Measurements from ENCODE around the gene FGA.

FGA gene
- total RNA-seq = 0 reads per million in 4 experiments

DNA sequence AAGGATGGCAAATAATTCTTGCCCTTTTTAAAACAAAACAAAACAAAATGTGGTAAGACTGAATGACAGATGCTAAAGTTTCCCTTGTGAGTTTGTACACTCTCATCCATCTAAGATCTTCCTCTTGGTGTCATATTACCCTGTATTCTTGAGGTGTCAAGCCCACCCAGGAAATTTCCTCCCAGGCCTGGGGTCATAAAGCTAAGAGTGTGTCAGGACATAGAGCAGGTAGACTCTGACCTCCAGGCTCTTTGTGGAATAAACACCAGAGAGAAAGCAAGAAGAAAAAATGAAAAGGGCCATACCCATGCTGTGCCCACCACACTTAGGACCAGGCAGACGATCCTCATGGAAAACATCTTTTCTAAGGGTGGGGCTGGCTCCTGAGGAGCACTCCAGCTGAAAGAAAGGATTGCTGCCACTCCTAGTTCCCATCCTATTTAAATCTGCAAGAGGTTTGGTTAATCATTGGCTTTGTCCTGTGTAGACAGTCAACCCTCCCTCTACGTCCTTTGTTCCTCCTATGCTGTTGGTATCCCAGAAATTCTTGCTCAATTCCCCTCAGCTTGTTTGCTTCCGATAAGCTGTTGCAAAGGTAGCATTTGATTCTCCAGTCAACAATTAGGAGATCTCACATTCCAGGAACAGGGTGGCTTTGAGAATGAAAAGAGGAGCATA lies at the start of gene FGA:
Gene FGA (minus strand): TSS at position 414 of the 678 bp plus-strand sequence. CDS start 55 bp downstream, at position 359.
- no peak for DNase-seq

DNA sequence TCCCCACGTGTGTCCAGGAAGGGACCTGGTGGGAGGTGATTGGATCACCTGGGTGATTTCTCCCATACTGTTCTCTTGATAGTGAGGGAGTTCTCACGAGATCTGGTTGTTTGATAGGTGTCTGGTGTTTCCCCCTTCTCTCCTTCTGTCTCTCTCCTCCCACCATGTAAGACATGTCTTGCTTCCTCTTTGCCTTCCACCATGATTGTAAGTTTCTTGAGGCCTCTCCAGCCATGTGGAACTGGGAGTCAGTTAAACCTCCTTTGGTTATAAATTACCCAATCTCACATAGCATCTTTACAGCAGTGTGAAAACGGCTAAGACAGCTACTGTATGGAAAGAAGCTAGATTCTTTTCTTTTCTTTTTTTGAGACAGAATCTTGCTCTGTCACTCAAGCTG lies 43.5 kb upstream of the FGA start:
- no peak for DNase-seq

DNA sequence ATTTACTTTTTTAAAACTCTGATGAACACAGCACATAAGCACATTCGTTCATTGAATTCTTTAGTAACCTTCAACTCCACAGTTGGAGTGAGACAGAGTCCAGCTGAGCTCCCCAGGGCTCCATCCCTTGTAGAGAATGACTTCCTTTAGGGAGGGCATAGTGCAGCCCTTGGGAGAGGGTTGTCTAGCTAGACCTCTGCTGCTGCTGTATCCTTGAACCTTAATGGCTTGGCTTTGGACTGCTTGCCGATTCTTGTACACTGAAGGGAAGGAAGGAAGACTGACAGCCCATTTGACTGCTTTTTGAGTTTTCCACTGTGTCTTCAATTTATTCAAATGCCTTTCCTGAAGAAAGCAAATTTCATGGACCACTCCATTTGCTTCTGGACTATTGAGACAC lies 41.3 kb upstream of the FGA start:
- no peak for DNase-seq

DNA sequence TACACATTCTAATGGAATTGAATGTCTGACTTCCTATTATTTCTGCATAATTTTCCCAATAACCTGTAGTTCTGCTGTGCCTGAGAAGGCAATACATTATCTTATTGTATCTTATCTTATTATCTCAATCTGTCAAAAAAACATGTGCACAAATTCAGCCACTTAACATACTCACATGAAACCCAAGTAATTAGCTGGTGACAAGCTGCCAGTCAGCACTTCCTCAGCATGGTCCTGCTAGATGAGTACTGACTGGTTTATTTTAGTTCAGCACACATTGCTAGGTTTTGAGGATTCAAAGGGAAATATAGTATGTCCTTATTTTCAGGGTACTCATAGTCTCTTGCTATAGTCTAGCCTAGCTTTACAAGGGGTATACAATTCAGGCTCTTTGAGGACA lies 39.8 kb upstream of the FGA start:
- no peak for DNase-seq

DNA sequence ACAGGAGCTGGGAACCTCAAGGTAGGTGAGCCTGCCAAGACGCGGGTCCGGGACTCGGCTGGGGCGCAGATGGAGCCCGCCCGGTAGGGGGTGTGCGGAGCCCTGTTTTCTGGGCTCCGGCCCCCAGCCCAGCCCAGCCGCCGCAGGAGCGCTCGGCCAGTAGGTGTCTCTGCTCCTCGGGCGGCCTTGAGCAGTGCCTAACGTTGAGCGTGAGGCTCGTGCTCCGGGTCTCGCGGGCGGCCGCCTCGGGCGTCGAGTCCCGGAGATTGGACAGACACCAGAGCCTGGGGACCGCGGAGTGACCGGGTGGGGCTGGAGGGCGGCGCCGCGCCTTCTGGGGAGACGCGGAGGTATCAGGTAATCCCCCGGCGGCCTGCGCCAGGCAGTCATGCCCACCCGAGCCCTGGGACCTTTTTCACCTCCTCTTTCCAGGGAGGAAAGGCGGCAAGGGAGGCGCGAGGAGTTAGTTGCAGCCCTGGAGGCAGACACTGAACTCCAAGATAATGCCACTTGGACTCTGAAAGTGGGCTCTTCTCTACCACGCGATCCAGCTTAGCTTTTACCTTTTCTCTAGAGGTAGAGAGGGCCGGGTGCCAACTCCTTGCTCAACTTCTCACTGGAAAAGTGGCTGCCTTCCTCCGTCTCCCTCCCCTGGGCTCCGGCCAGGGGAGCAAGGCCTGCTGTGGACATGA lies 36.4 kb upstream of the FGA start:
- no peak for DNase-seq

DNA sequence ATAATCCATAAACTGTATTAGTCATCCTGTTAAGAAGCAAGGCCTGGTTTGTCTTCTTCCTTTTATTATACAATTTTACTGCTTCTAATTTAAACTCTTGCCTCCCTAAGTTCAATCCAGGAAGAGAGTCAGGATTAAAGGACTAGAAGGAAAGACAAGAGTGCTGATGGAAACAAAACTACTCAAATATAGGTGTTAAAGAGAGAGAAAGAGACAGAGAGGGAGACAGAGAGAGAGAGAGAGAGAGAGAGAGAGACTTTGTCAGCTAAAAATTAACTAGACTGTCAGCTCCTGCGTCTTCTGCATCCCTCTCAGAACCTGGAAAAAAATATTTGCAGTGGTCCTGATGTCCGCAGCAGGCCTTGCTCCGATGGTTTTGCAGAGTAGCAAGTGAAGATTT lies 35.4 kb upstream of the FGA start:
- DNase-seq = no peak

DNA sequence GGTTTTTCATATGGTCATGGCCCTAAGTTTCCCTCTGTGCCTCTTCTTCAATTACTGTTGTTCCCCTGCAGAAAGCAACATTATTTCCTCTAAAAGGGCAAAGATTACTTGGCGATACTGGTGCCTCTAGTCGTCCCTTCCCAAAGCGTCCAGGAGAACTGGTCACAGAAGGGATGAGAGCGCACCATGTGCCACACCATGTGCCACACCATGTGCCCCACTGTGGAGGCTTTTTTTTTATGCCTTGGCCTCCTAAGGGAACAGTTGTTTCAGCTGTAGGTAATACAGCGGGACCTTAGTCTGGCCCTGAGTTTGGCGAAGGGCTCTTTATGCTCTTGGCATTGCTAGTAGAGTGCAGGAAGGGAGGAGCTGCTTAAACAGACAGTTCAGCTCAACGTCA lies 33.5 kb upstream of the FGA start:
- DNase-seq = no peak

DNA sequence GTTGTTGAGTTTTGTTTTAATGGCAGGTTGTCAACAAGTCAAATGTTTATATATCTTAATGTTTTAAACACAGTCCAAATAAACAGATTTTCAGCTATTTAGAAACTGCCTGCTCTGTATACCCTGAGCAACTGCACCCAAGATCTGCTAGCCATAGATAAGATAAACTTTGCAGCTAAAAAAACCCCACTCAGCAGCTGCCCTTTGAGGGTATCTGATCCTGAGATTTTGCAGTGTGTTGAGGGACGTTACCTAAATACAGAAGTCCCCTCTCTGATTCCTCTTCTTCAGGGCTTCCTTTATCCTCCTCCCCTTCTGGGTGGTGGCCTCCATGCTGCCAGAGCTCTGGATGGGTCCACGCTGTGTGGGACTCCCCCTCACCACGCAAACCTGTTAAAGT lies 32.9 kb upstream of the FGA start:
- DNase-seq = no peak

DNA sequence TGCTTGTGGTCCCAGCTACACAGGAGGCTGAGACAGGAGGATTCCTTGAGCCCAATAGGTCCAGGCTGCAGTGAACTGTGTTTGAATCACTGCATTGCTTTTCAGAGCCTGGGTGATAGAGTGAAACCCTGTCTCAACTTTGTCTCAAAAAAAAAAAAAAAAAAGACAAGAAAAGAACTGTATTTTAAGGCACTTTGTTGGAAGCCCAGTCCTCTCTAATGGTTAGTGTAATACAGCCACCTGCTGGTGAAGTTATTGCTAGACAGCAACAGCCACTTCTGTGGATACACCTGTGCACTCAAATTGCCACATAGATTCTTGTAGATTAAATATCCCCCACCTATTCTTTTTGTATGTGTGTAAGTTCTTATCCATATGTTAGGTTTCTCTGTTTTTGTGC lies 32.1 kb upstream of the FGA start:
- DNase-seq = no peak

DNA sequence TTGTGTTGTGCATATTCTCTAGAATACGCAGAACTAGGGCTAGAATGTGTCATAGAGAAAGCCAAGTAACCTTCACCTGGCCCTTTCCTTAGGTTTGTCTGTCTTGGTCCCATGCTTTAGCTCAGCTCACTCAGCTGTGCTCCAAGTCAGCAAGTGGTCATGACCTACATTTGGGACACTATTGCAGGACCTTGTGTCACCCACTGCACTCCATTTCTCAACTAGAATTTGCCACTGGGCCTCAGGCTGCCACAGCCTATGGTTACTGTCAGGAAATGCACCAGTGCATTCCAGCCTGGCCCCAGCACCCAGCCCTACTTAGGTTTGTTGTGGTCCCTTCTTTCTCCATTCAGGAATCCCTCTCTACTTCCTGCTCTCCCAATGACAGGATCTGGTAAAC lies 29.6 kb upstream of the FGA start:
- DNase-seq = no peak

DNA sequence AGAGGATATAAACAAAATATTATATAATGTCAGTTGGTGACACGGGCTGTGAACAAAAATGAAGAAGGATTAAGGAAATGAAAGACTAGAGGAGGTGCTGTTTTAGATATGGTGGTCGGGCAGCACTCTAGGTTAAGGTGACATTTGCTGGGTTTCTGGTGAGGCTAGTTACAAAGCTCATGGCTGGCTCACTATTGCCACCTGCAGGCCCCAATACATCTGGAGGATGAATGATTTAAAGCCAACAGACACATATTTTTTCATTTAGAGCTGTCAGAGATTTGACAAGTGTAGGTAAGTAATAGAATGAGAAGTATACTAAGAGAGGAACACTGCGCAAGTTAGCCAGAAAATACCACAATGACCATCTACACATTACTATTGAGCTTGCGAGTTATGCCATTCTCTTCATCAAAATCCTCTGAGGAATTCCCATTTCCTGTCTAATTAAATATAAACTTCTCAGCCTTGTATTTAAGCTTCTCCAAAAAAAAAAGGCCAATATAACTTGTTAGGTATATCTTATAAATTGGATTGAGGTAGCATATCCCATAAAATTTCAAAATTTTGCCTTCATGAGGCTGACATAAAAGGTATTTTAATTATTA lies 28.3 kb upstream of the FGA start:
- peak; percentile 4 for DNase-seq

DNA sequence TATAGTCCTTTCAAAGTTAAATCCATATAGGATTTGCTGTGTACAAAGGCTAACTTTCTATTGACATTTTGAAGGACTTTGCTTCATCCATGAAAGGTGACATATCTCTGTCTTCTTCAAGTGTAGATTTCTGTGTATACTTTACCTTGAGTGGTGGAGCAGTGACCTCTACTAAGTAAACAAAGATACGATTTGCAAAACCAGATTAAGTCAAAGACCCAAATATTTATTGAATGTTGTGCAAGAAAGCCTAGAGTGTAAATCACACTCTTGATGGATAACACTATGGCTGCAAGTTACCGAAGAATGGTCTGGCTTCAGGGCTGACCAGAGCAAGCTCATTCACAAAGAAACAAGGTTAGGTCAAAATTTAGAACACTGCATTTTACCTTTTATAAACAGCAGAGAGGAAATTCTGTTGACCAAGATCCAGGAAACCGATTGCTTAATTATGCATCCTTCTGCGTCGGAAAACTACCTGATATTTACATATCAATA lies 27.3 kb upstream of the FGA start:
- DNase-seq = no peak

DNA sequence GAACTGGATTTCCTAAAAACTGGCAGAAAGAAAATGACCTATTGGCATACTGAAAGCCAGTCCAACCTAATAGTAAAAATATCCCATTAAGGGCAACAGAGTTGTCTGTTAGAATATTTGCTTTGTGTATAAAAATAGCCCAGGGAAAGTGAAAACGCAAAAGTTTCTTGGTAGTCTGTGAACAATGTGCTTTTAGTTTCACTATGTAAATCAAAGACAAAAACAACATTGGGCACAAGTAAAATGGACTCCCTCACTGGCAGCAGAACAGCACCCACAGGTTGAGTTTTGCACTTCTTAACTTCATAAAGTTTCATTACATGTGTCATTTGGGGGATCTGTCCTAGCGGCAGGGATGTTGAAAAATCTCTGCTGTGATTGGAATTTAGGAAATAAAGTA lies 26.2 kb upstream of the FGA start:
- no peak for DNase-seq

DNA sequence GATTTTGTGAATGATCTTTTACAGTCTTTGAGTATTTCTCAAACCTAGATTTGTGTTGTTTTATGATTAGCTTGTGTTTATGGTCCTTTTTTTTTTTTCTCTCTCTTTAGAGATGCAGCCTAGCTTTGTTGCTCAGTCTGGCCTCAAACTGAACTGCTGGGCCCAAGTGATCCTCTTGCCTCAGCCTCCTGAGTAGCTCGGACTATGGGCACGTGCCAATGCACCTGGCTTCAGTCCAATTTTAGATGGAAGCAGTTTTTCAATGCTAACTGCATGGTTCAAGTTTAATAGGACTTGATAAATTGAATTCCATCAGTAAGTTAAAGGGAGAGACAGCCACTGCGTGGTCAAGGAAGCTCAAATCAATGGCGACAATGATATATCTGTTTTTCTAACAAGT lies 25.7 kb upstream of the FGA start:
- DNase-seq = no peak

DNA sequence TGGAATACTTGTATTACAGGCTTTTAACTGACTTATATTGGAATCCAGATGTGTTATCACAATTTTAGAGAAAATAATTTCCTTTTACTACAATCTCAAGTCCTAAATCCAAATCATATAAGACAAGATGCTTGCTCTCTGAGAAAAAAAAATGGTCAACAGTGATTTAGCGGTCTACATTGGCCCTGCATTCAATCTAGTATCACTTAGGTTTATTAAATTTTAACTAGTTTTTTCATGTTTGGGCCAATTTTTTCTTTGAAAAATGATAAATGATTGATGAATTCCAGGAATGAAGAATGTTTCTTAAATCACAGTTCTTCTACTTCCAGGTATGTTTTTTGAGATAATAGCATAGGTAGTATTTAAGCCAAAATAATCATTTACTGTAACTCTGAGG lies 24.7 kb upstream of the FGA start:
- DNase-seq = no peak

DNA sequence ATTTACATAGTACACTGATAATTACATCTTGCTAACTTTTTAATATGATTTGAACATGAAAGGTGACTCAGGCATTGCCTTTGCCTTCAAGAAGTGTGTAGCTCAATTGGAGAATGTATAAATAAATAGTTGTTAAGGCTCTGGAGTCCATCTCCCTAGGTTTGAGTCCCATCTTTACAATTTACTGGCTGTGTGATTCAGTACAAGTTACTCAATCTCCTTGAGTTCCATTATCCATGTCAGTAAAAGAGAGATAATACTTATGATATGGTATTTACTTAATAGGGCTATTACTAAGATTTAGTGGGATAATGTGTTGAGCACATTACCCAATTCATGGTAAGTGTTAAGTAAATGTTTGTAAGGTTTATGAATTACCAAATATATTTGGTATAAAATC lies 23.8 kb upstream of the FGA start:
- DNase-seq = no peak

DNA sequence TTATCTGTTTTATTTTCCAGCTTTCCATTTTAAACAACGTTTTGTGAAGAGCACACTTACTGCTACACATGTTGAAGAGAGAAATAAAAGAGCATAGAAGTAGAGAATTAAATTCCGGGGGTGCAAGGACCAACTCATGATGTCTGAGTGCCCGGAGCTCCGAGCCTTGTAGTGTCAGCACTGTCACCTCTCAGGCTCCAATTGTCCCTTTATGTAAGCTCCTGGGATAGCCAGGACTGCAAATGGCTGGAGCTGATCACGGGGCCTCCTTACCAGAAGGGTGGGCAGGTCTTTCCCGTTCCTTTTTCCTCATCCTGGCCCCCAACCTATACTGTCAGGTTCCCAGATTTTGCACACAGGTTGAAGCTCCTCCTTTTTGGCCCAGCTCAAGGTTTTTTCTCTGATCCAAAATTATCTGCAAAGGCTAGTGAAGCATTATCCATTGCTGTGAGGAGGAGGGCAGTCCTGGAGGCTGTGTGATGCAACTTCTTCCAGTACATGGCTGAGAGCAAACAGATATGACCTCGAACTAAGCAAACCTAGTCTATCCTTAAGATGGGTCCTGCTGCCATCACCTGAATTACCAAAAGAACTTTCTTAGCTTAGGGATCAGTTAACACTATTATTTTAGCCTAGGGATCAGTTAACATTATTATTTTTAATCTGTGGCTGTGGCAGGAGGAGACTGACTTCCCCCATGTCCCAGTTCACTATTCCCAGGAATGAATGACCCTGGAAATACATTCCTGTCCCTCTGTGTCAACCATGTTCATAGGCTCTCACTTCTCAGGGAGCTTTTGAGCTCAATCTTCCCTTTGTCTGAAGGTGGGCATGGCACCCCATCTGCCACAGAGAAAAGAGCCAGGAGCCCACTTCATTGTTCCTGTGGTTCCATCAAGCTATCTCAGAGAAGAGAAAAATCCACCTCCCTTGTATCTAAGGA lies 22.2 kb upstream of the FGA start, which contains the start of gene FGG:
Gene FGG (minus strand): TSS at position 185 of the 943 bp plus-strand sequence. CDS start 47 bp downstream, at position 138.
- no peak for DNase-seq

DNA sequence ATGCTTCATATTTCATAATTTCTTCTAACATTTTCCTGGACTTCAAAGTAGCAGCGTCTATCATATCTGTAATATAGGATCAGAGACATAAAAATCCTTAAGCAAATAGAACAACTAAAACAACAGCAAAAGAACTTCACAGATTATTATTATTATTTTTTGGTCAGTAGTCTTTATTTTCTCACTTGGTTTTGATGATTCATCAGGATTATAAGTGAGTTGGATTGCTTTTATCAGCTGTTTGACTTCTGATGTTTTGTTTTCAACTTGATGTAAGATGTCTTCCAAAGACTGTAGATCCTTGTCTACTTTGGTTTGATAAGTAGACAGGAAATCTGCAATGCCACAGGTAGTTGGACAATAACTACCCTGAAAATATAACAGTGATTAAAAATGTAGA lies 21.3 kb upstream of the FGA start:
- no peak for DNase-seq

DNA sequence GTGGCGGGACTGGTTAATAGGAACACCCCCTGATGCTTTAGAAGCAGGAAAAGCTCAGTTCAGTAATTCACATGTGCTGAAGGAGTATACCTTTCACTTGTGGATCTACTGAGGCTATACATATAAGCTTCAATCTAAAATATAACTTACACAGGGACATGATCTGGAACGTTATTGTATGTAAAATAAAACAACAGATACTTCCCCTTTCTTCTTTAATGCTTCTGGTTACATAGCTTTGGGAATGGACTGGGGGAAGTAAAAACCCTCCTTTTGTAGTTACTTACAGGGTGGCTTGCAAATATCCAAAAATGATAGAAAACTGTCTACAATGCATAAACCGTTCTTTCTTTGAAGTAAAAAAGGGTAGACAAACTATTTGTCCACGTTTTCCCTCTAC lies 20.0 kb upstream of the FGA start:
- no peak for DNase-seq

DNA sequence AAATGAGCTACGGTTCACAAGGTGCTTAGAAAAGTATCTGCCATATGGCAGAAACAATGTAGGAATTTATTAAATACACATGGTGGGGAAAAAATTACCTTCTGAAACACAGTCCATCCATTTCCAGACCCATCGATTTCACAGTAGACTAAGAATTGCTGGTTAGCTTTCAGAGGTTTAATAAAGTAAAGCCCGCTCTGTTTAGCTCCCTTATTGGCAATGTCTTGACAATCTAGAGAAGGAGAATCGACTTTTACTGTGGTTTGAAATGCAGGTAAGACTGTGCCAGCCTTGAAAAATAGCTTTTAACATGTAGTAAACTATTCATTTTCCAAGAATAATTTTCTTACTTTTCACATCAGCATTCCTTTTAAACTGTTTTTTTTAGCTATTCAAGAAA lies 19.0 kb upstream of the FGA start:
- DNase-seq = no peak

DNA sequence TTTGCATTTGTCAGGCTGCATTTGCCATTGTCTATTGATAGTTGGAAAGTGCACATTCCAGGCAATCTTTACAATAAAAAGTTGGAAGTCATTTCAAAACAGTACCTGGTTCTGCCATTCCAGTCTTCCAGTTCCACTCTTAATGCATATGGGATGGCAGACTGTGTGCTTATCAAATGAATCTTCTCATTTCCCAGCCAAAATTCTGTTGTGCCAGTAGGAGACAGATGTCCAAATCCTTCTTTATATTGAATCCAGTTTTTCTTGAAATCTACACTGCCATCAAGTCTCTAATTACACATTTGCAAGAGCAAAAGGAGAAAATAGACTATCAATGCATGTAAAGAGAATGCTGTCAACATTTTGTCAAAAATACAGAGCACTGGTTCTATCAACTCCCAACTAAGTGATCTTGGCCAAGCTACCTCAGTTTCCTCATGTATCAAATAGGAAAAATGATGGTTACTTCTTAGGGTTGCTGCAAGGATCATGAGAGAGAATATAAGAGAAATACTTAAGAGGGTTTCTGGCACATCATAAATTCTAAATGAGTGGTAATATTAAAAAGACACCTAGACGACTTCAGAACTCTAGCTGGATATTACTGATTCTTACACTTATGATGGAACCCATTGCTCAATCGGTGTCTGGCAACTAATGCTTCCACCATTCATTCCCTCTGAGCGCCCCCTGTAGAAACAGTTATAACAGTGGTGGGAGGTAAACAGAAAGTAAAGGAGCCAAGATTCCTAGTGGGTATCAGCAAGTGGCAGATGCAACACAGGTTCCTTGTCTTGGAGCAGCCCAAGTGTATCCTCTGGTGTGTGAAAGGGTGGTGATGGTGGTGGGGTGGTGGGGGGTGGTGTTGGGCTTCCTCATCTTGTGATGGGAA lies 18.1 kb upstream of the FGA start:
- no peak for DNase-seq

Measured in effector CD8-positive, alpha-beta T cell (primary cell).